HG03060 (cell line): ENCODE measurements around the gene LDLRAD4.

Experiments
- ATAC-seq: cut with Tn5 transposase; IDR thresholded peaks from one replicate; pipeline ENCODE4 v1.9.1; 2021; ENCODE audit warnings: low read depth, moderate number of reproducible peaks; ENCODE audit not compliant: unreplicated experiment

LDLRAD4 gene

GRCh38 chr18:13493725-13494124 is 275.2 kb downstream of the LDLRAD4 start:
- no peak for ATAC-seq

- no peak for ATAC-seq
Observed at GRCh38 chr18:13494871-13495445, 276.4 kb downstream of the LDLRAD4 start.

- no peak for ATAC-seq
Observed at GRCh38 chr18:13495961-13496360, 277.4 kb downstream of the LDLRAD4 start.

- no peak for ATAC-seq
Observed at GRCh38 chr18:13496691-13497281, 278.2 kb downstream of the LDLRAD4 start.

GRCh38 chr18:13499803-13500202 is 281.2 kb downstream of the LDLRAD4 start:
- ATAC-seq = no peak

GRCh38 chr18:13500227-13500865 is 281.8 kb downstream of the LDLRAD4 start:
- no peak for ATAC-seq

- ATAC-seq = no peak
Observed at GRCh38 chr18:13500869-13501542, 282.4 kb downstream of the LDLRAD4 start.

GRCh38 chr18:13501543-13501887 is 283.0 kb downstream of the LDLRAD4 start:
- no peak for ATAC-seq

GRCh38 chr18:13501891-13502290 is 283.3 kb downstream of the LDLRAD4 start:
- peak; percentile 94 for ATAC-seq

GRCh38 chr18:13502585-13502984 is 284.0 kb downstream of the LDLRAD4 start:
- no peak for ATAC-seq

- ATAC-seq = no peak
Observed at GRCh38 chr18:13503836-13504235, 285.3 kb downstream of the LDLRAD4 start.

- ATAC-seq = no peak
Observed at GRCh38 chr18:13505780-13506345, 287.3 kb downstream of the LDLRAD4 start.

GRCh38 chr18:13510594-13510993 is 292.0 kb downstream of the LDLRAD4 start:
- ATAC-seq = no peak

GRCh38 chr18:13511961-13512577 is 293.5 kb downstream of the LDLRAD4 start:
- no peak for ATAC-seq

GRCh38 chr18:13513021-13513420 is 294.5 kb downstream of the LDLRAD4 start:
- no peak for ATAC-seq

GRCh38 chr18:13513481-13513880 is 294.9 kb downstream of the LDLRAD4 start:
- ATAC-seq = no peak

- no peak for ATAC-seq
Observed at GRCh38 chr18:13514558-13514957, 296.0 kb downstream of the LDLRAD4 start.

GRCh38 chr18:13516855-13517254 is 298.3 kb downstream of the LDLRAD4 start:
- ATAC-seq = no peak

- ATAC-seq = no peak
Observed at GRCh38 chr18:13517369-13517768, 298.8 kb downstream of the LDLRAD4 start.

- ATAC-seq = no peak
Observed at GRCh38 chr18:13518382-13518781, 299.8 kb downstream of the LDLRAD4 start.

GRCh38 chr18:13520306-13520705 is 301.7 kb downstream of the LDLRAD4 start:
- no peak for ATAC-seq
